HepG2 (cell line): ENCODE results near the gene TCFL5. TPM values are rescaled to one million over a fixed set of nuclear protein-coding genes. Genes with fewer than 3 reads are reported as not detected.

Experiments
- EP300 ChIP-seq, 3 experiments: sonication (generic) in 1 of 3; formaldehyde crosslinking in 1 of 3; IDR thresholded peaks; 2 replicates each; pipeline versions ENCODE4 v1.5.1 to v1.6.1; 2011 to 2020; ENCODE audit warnings: low read depth in 2 of 3, low read length in 2 of 3, borderline replicate concordance in 1 of 3, improper control_type of control experiment in 1 of 3, mild to moderate bottlenecking in 1 of 3, missing genetic modification reagents in 1 of 3, moderate library complexity in 1 of 3
- MAFG ChIP-seq: sonication (generic); formaldehyde crosslinking; IDR thresholded peaks from 2 replicates; pipeline ENCODE4 v1.5.1; 2020; ENCODE audit warnings: mild to moderate bottlenecking, missing genetic modification reagents
- ONECUT2 ChIP-seq: sonication (generic); formaldehyde crosslinking; IDR thresholded peaks from 2 replicates; pipeline ENCODE4 v1.4.0; 2020; ENCODE audit warnings: missing genetic modification reagents
- REXO4 ChIP-seq: sonication (generic); formaldehyde crosslinking; IDR thresholded peaks from 2 replicates; pipeline ENCODE4 v1.8.0; 2022; ENCODE audit warnings: missing genetic modification reagents, mild to moderate bottlenecking, borderline replicate concordance
- SRSF4 ChIP-seq: fragments of 200-400 bp; formaldehyde crosslinking; IDR thresholded peaks from one replicate; pipeline ENCODE4 v1.6.1; 2018; ENCODE audit warnings: mild to moderate bottlenecking, low read depth, low read length, moderate library complexity; ENCODE audit not compliant: poor library complexity, severe bottlenecking
- STAG1 ChIP-seq: sonication (generic); formaldehyde crosslinking; IDR thresholded peaks from 2 replicates; pipeline ENCODE4 v1.4.0; 2020; ENCODE audit warnings: missing genetic modification reagents
- TBX3 ChIP-seq: fragments of 450-650 bp; IDR thresholded peaks from 2 replicates; pipeline ENCODE4 v1.6.1; 2017; ENCODE audit warnings: antibody characterized with exemption, mild to moderate bottlenecking, inconsistent platforms, borderline replicate concordance
- TP53 ChIP-seq: sonication (generic); formaldehyde crosslinking; conservative IDR thresholded peaks from 2 replicates; pipeline ENCODE4 v1.4.0; 2020; ENCODE audit warnings: missing genetic modification reagents
- ZBTB8A ChIP-seq: sonication (generic); formaldehyde crosslinking; IDR thresholded peaks from 2 replicates; pipeline ENCODE4 v1.4.0; 2020; ENCODE audit warnings: mild to moderate bottlenecking, low read depth, missing genetic modification reagents, borderline replicate concordance
- ZFP36L2 ChIP-seq: sonication (generic); formaldehyde crosslinking; IDR thresholded peaks from 2 replicates; pipeline ENCODE4 v1.4.0; 2020; ENCODE audit warnings: missing genetic modification reagents
- ZNF160 ChIP-seq: sonication (generic); formaldehyde crosslinking; IDR thresholded peaks from 2 replicates; pipeline ENCODE4 v1.8.0; 2022; ENCODE audit warnings: mild to moderate bottlenecking, inconsistent platforms, missing genetic modification reagents
- ZNF33B ChIP-seq: sonication (generic); formaldehyde crosslinking; IDR thresholded peaks from 2 replicates; pipeline ENCODE4 v1.5.1; 2020; ENCODE audit warnings: mild to moderate bottlenecking, missing genetic modification reagents
- ZNF737 ChIP-seq: sonication (generic); formaldehyde crosslinking; IDR thresholded peaks from 2 replicates; pipeline ENCODE4 v1.5.0; 2020; ENCODE audit warnings: missing genetic modification reagents, mild to moderate bottlenecking, borderline replicate concordance
- polyA plus RNA-seq, 8 experiments: library from polyadenylated mRNA; depleted of rRNA in 3 of 8; stranded (reverse) in 7 of 8; unstranded in 1 of 8; fragments of >200 nt; fragmentation: Illumina TruSeq in 4 of 8; extraction: Trizol in 4 of 8; gene quantifications; 2 replicates each; pipeline versions ENCODE4 v1.2.1 to v1.2.3, GENCODE V29; 2011 to 2016; ENCODE audit warnings: low read depth in 4 of 8, missing spikeins in 1 of 8, mixed read lengths in 1 of 8; ENCODE audit not compliant: insufficient read depth in 1 of 8
- total RNA-seq, 5 experiments: library from RNA; depleted of rRNA; stranded (reverse); fragments of >200 nt; fragmentation: Illumina TruSeq; extraction: Trizol; gene quantifications; 2 replicates each; pipeline ENCODE4 v1.2.3, GENCODE V29; 2016; ENCODE audit warnings: low read depth in 1 of 5
- TF ChIP-seq, protein P1 (sequence below): sonication (generic); formaldehyde crosslinking; IDR thresholded peaks from 2 replicates; pipeline ENCODE4 v1.5.0; 2020; ENCODE audit warnings: mild to moderate bottlenecking, missing genetic modification reagents
- TF ChIP-seq, protein P2 (sequence below): sonication (generic); formaldehyde crosslinking; IDR thresholded peaks from 2 replicates; pipeline ENCODE4 v1.5.0; 2020; ENCODE audit warnings: mild to moderate bottlenecking, missing genetic modification reagents
- TF ChIP-seq, protein P3 (sequence below): sonication (generic); formaldehyde crosslinking; IDR thresholded peaks from 2 replicates; pipeline ENCODE4 v1.4.0; 2020; ENCODE audit warnings: mild to moderate bottlenecking, missing genetic modification reagents
- TF ChIP-seq, protein P4 (sequence below), 2 experiments: sonication (generic) in 1 of 2; formaldehyde crosslinking in 1 of 2; IDR thresholded peaks; 2 replicates each; pipeline versions ENCODE4 v1.6.1 to v1.9.0; 2014 to 2022; ENCODE audit warnings: antibody characterized with exemption in 1 of 2, borderline replicate concordance in 1 of 2, inconsistent platforms in 1 of 2, low read depth in 1 of 2, missing genetic modification reagents in 1 of 2

Gene TCFL5
- total and polyA plus RNA-seq, 2 of the 13 experiments (the other 11 are each of a cell fraction or from before 2014, with no cell fraction given): 14.8 to 20.0 TPM

DNA sequence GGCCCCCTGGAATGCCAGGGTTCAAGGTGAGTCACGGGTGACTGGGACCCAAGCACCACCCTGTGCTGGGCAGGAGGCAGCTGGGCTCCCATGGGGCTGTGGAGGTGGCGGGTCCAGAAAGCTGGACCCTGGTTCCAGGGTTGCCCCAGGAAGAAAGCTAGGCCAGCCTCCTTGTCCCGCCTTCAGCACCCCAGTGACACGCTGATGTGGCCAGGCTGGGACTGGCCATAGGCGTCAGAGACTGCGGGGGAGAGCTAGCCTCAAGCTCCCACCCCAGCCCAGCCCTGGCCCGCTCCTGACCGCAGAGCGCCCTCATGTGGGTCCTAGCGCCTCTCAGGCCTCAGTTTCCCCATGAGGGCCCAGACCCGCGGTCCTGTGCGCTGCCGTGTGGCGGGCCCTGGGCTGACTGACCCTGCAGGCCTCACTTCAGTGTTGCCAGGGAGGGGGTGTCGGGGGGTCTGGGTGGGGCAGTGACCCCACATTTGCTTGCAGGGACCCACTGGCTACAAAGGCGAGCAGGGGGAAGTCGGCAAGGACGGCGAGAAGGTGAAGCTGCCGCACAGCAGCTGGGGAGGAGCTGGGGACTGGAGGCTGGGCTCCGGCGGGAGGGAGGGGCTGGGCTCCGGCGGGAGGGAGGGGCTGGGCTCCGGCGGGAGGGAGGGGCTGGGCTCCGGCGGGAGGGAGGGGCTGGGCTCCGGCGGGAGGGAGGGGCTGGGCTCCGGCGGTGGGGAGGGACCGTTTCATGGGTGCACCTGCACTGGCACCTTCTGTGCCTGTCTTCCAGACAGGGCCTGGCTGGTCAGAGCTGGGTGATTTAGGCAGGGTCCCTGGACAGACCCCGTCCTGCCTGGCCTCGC, 36.9 kb downstream of the TCFL5 start (continued):
- peak in 1 of 2 experiments; percentile 24; a peak in 1 of 4 replicates for TF ChIP-seq EP300 (IDR thresholded peaks at IDR 0.05; ENCODE audit: low read depth in 2 of 2, low read length in 2 of 2)
- TF ChIP-seq EP300 (CRISPR knock-in tag; IDR thresholded peaks at IDR 0.05; ENCODE audit: borderline replicate concordance): no peak; the same call in 1 of the 2 replicates
- TF ChIP-seq TBX3: no peak
- no peak for TF ChIP-seq ZNF33B (CRISPR knock-in tag)
- TF ChIP-seq SRSF4: no peak
- TF ChIP-seq REXO4 (CRISPR knock-in tag): no peak
- peak; percentile 46; the same call in 1 of the 2 replicates for TF ChIP-seq ZNF160
- TF ChIP-seq STAG1 (CRISPR knock-in tag): no peak
- no peak for TF ChIP-seq ZFP36L2
- TF ChIP-seq, protein P1, sequence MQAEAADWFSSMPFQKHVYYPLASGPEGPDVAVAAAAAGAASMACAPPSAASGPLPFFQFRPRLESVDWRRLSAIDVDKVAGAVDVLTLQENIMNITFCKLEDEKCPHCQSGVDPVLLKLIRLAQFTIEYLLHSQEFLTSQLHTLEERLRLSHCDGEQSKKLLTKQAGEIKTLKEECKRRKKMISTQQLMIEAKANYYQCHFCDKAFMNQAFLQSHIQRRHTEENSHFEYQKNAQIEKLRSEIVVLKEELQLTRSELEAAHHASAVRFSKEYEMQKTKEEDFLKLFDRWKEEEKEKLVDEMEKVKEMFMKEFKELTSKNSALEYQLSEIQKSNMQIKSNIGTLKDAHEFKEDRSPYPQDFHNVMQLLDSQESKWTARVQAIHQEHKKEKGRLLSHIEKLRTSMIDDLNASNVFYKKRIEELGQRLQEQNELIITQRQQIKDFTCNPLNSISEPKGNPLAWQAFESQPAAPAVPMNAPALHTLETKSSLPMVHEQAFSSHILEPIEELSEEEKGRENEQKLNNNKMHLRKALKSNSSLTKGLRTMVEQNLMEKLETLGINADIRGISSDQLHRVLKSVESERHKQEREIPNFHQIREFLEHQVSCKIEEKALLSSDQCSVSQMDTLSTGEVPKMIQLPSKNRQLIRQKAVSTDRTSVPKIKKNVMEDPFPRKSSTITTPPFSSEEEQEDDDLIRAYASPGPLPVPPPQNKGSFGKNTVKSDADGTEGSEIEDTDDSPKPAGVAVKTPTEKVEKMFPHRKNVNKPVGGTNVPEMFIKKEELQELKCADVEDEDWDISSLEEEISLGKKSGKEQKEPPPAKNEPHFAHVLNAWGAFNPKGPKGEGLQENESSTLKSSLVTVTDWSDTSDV (CRISPR knock-in tag): no peak; the same call in 1 of the 2 replicates
- TF ChIP-seq, protein P2, sequence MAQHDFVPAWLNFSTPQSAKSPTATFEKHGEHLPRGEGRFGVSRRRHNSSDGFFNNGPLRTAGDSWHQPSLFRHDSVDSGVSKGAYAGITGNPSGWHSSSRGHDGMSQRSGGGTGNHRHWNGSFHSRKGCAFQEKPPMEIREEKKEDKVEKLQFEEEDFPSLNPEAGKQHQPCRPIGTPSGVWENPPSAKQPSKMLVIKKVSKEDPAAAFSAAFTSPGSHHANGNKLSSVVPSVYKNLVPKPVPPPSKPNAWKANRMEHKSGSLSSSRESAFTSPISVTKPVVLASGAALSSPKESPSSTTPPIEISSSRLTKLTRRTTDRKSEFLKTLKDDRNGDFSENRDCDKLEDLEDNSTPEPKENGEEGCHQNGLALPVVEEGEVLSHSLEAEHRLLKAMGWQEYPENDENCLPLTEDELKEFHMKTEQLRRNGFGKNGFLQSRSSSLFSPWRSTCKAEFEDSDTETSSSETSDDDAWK: no peak
- TF ChIP-seq ZBTB8A (CRISPR knock-in tag): no peak
- TF ChIP-seq, protein P3, sequence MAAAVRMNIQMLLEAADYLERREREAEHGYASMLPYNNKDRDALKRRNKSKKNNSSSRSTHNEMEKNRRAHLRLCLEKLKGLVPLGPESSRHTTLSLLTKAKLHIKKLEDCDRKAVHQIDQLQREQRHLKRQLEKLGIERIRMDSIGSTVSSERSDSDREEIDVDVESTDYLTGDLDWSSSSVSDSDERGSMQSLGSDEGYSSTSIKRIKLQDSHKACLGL (CRISPR knock-in tag): no peak
- TF ChIP-seq ONECUT2: no peak
- no peak for TF ChIP-seq TP53 (CRISPR knock-in tag)
- no peak for TF ChIP-seq MAFG (CRISPR knock-in tag)
- TF ChIP-seq, protein P4, sequence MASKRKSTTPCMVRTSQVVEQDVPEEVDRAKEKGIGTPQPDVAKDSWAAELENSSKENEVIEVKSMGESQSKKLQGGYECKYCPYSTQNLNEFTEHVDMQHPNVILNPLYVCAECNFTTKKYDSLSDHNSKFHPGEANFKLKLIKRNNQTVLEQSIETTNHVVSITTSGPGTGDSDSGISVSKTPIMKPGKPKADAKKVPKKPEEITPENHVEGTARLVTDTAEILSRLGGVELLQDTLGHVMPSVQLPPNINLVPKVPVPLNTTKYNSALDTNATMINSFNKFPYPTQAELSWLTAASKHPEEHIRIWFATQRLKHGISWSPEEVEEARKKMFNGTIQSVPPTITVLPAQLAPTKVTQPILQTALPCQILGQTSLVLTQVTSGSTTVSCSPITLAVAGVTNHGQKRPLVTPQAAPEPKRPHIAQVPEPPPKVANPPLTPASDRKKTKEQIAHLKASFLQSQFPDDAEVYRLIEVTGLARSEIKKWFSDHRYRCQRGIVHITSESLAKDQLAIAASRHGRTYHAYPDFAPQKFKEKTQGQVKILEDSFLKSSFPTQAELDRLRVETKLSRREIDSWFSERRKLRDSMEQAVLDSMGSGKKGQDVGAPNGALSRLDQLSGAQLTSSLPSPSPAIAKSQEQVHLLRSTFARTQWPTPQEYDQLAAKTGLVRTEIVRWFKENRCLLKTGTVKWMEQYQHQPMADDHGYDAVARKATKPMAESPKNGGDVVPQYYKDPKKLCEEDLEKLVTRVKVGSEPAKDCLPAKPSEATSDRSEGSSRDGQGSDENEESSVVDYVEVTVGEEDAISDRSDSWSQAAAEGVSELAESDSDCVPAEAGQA (IDR thresholded peaks at IDR 0.05; ENCODE audit: low read depth): 0 out of 2 replicates have a peak, but pooled peaks have one; percentile 26
- TF ChIP-seq, protein P4 (CRISPR knock-in tag; IDR thresholded peaks at IDR 0.05; ENCODE audit: borderline replicate concordance): no peak
- no peak for TF ChIP-seq ZNF737 (CRISPR knock-in tag)
